Nephron progenitor cell (in vitro differentiated cells): ENCODE measurements around the gene EPS8.

Experiments
- DNase-seq: peaks from one replicate; pipeline ENCODE4 v3.0.0; 2021
- H3K27ac Mint-ChIP-seq: 2 replicates; pipeline ENCODE4 v1.8.0; 2021; ENCODE audit warnings: mild to moderate bottlenecking, moderate library complexity, mixed read lengths
- H3K27me3 Mint-ChIP-seq: 2 replicates; pipeline ENCODE4 v1.8.0; 2021; ENCODE audit warnings: mild to moderate bottlenecking, low read depth, mixed read lengths; ENCODE audit not compliant: poor library complexity
- H3K36me3 Mint-ChIP-seq: 2 replicates; pipeline ENCODE4 v1.8.0; 2021; ENCODE audit warnings: low read depth, mixed read lengths
- H3K4me1 Mint-ChIP-seq: 2 replicates; pipeline ENCODE4 v1.8.0; 2021; ENCODE audit warnings: mixed read lengths
- H3K4me3 Mint-ChIP-seq: 2 replicates; pipeline ENCODE4 v1.8.0; 2021; ENCODE audit warnings: mild to moderate bottlenecking, moderate library complexity, mixed read lengths
- H3K9me3 Mint-ChIP-seq: 2 replicates; pipeline ENCODE4 v1.8.0; 2021; ENCODE audit warnings: mild to moderate bottlenecking, moderate library complexity, mixed read lengths
- CTCF ChIP-seq: fragments of 200-600 bp; sonication (generic); IDR thresholded peaks from 2 replicates; pipeline ENCODE4 v1.5.0; 2021; ENCODE audit warnings: antibody characterized with exemption

Gene EPS8

DNA sequence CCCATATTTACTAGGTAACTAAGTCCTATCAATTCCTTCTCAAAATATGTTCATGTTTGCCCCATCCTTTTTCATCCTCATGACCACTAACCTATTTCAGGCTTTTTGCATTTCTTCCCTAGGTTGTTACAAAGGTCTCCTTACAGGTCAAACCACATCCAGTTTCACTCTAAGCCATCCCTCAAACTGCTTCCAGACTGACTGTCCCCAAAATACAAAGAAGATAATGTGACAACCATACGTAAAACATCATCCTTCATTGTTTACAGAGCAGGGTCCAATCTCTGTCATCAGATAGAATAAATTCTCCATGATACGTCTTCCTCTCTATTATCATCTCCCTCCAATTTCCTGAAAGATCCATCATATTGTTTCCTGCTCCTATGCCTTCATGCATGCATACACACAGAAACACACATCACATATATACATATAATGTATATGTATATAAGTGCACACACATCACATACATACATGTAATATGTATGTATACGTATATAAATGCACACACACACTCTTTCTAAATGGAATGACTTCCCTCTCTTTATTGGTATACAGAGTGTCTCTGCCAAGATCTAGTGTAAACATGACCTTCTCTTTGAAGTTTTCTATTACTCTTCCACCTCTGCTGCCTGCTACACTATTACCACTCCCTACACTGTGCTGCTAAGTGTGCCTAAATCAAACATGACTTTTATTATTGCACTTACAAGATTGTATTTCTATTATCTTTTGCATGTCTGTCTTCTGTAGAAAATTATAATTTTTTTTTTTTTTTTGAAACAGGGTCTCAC, 30.7 kb upstream of the EPS8 start:
- H3K27me3 Mint-ChIP-seq: no peaks in the 10 kb centered on the region
- TF ChIP-seq CTCF: no peak
- no peak overlapping the region for H3K27ac Mint-ChIP-seq

GRCh38 chr12:15818418-15818817, 29.2 kb upstream of the EPS8 start:
- no peak for TF ChIP-seq CTCF
- Mint-ChIP-seq H3K36me3 (no peaks in the 10 kb centered on the region), H3K9me3 (peaks cover 7% of the 10 kb centered on the region), H3K27ac (no peak overlapping the region), H3K4me1 (peaks cover 8% of the 10 kb centered on the region), H3K27me3 (no peaks in the 10 kb centered on the region), H3K4me3 (no peak overlapping the region)
- DNase-seq: no peak

More for the DNA sequence above, 30.7 kb upstream of the EPS8 start:
- H3K4me3 Mint-ChIP-seq: no peak overlapping the region
- DNase-seq: no peak
- no peaks in the 10 kb centered on the region for H3K36me3 Mint-ChIP-seq
- peaks cover 8% of the 10 kb centered on the region for H3K4me1 Mint-ChIP-seq
- H3K9me3 Mint-ChIP-seq: peaks cover 7% of the 10 kb centered on the region

DNA sequence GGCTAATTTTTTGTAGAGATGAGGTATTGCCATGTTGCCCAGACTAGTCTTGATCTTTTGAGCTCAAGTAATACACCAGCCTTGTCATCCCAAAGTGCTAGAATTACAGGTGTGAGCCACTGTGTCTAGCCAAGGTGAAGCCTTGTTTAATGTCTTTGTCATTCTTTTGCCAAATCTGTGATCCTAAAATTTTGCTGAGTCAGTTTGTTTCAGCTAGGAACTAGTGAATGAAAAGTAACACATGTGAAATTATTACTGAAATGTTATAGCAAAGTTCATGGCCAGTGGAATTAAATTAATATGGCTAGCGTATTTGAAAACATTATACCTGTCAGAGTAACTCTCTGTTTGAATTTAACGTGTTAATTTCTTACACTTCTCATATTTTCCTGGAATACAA, 26.5 kb upstream of the EPS8 start:
- no peak overlapping the region for H3K4me3 Mint-ChIP-seq

DNA sequence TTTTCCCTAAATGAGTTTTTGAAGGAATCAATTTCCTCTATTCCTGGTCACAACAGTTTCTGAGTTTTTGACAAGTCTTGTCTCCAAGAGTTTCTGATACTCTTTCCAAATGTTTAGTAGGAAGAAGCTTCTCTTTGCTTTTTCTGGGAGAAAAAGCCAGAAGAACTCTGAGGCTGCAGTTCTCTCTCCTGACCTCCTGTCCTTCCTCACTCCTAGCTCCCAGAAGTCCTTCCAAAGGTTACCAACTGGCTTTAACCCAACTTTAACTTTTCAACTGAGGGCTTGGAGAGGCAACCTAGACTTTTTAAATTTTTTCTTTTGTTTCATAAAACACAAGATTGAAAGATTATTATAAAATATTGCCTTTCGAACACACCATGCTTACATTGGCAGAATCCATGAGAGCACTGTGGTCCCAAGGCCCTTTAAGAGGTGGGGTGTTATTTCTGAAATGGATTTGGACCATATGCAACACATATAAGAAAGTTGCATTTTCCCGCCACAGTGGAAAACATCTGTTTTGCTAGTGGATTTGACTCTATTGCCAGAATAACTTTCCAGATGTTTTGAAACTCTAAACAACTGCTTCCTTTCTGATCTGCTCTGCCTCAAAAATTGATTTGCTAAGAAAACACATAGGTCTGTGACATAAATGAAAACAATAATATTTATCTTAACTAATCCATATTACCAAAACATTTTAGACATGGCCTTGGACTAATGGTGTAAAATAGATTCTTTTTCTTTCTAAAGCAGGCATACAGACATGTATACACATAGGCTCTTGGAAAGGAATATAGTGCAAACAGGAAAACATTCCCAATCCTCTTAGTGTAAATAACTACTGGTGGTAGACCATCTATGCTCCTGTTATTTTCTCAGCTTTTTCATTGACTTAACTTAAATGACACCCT, 22.3 kb upstream of the EPS8 start:
- Mint-ChIP-seq H3K4me3 (no peak overlapping the region), H3K4me1 (no peaks in the 10 kb centered on the region), H3K36me3 (no peaks in the 10 kb centered on the region), H3K27me3 (peaks cover 3% of the 10 kb centered on the region), H3K9me3 (no peaks in the 10 kb centered on the region), H3K27ac (no peak overlapping the region)
- TF ChIP-seq CTCF: no peak
- no peak for DNase-seq

More for the DNA sequence above, 26.5 kb upstream of the EPS8 start:
- H3K36me3 Mint-ChIP-seq: no peaks in the 10 kb centered on the region
- H3K27me3 Mint-ChIP-seq: peaks cover 1% of the 10 kb centered on the region
- no peak for DNase-seq
- peaks cover 8% of the 10 kb centered on the region for H3K4me1 Mint-ChIP-seq
- TF ChIP-seq CTCF: no peak
- no peak overlapping the region for H3K27ac Mint-ChIP-seq
- peaks cover 7% of the 10 kb centered on the region for H3K9me3 Mint-ChIP-seq

- no peaks in the 10 kb centered on the region for H3K36me3 Mint-ChIP-seq
- H3K27me3 Mint-ChIP-seq: peaks cover 3% of the 10 kb centered on the region
These were observed 19.5 kb upstream of the EPS8 start for GRCh38 chr12:15808652-15809051.

More at GRCh38 chr12:15808652-15809051, 19.5 kb upstream of the EPS8 start:
- H3K4me3 Mint-ChIP-seq: no peak overlapping the region
- no peak for TF ChIP-seq CTCF
- H3K27ac Mint-ChIP-seq: no peak overlapping the region
- DNase-seq: no peak
- no peaks in the 10 kb centered on the region for H3K4me1 Mint-ChIP-seq
- H3K9me3 Mint-ChIP-seq: no peaks in the 10 kb centered on the region
